ENCODE measurements around the gene FSD1.
"Not testable (repeated sequence)": the region's sequence is repeated elsewhere in the genome, so short reads cannot be mapped to it uniquely, and the experiment has no call there.

Gene FSD1

GRCh38 chr19:4279530-4280422, 24.6 kb upstream of the FSD1 start:
- Histone ChIP-seq H3K79me2 (ENCODE audit: control insufficient read depth, insufficient read depth, low read length, poor library complexity) (peaks cover 2% of the 10 kb centered on the region), H2BK12ac (ENCODE audit: low read length) (peak overlapping the region; percentile 15), H3K4me3 (ENCODE audit: low read depth, low read length) (peak overlapping the region; percentile 45), H3K9ac (ENCODE audit: low read length) (no peak overlapping the region), H4K91ac (ENCODE audit: low read depth, low read length) (peak overlapping the region; percentile 90), H3K27me3 (ENCODE audit: insufficient read depth, low read length) (peaks cover 8% of the 10 kb centered on the region), H3K4me1 (ENCODE audit: control insufficient read depth in 1 of 2, insufficient read depth in 2 of 2, low read length in 2 of 2) (peaks cover 11 to 13% of the 10 kb centered on the region in 2 experiments), H3K4me2 (ENCODE audit: low read length) (peak overlapping the region; percentile 97), H3K27ac (ENCODE audit: low read depth, low read length) (no peak overlapping the region), H2BK120ac (ENCODE audit: insufficient read depth, low read length, poor library complexity) (peak overlapping the region; percentile 63), H2AFZ (ENCODE audit: insufficient read depth, low read length, poor library complexity) (peak overlapping the region; percentile 48), H3K36me3 (ENCODE audit: control insufficient read depth in 1 of 2, insufficient read depth in 2 of 2, low read length in 2 of 2) (no peaks in the 10 kb centered on the region), H3K9me3 (ENCODE audit: insufficient read depth, low read depth, low read length) (no peaks in the 10 kb centered on the region), H2AK5ac (ENCODE audit: low read length) (peak overlapping the region; percentile 44), H3K14ac (ENCODE audit: low read length) (peak overlapping the region; percentile 82), H4K12ac (ENCODE audit: low read depth, low read length) (no peak overlapping the region), H3K79me1 (ENCODE audit: low read length) (peaks cover 10% of the 10 kb centered on the region), H3K18ac (ENCODE audit: low read length) (peak overlapping the region; percentile 22), H2BK5ac (ENCODE audit: low read depth, low read length, poor library complexity) (peak overlapping the region; percentile 47), H3K4ac (ENCODE audit: low read depth, low read length) (peak overlapping the region; percentile 78), H4K8ac (ENCODE audit: low read depth, low read length) (peak overlapping the region; percentile 84), H3K23ac (ENCODE audit: low read length) (no peak overlapping the region)
- no CpG with 5 or more reads among the region's 71 CpGs for WGBS (ENCODE audit: extremely low coverage, insufficient coverage, insufficient read length)
- DNase-seq, result no peak

GRCh38 chr19:4284176-4284958, 20.0 kb upstream of the FSD1 start:
- Histone ChIP-seq H4K91ac (ENCODE audit: low read depth, low read length) (no peak overlapping the region), H2BK5ac (ENCODE audit: low read depth, low read length, poor library complexity) (no peak overlapping the region), H2BK120ac (ENCODE audit: insufficient read depth, low read length, poor library complexity) (no peak overlapping the region), H4K8ac (ENCODE audit: low read depth, low read length) (no peak overlapping the region), H3K23ac (ENCODE audit: low read length) (no peak overlapping the region), H3K27ac (ENCODE audit: low read depth, low read length) (no peak overlapping the region), H2BK12ac (ENCODE audit: low read length) (no peak overlapping the region), H3K14ac (ENCODE audit: low read length) (no peak overlapping the region), H3K79me2 (ENCODE audit: control insufficient read depth, insufficient read depth, low read length, poor library complexity) (peaks cover under 1% of the 10 kb centered on the region), H3K9ac (ENCODE audit: low read length) (no peak overlapping the region), H3K18ac (ENCODE audit: low read length) (no peak overlapping the region), H3K4ac (ENCODE audit: low read depth, low read length) (no peak overlapping the region), H3K4me1 (ENCODE audit: control insufficient read depth in 1 of 2, insufficient read depth in 2 of 2, low read length in 2 of 2) (peaks cover 3 to 8% of the 10 kb centered on the region in 2 experiments), H3K27me3 (ENCODE audit: insufficient read depth, low read length) (peaks cover 6% of the 10 kb centered on the region), H4K12ac (ENCODE audit: low read depth, low read length) (no peak overlapping the region), H3K9me3 (ENCODE audit: insufficient read depth, low read depth, low read length) (no peaks in the 10 kb centered on the region), H3K36me3 (ENCODE audit: control insufficient read depth in 1 of 2, insufficient read depth in 2 of 2, low read length in 2 of 2) (no peaks in the 10 kb centered on the region), H2AK5ac (ENCODE audit: low read length) (no peak overlapping the region), H3K4me3 (ENCODE audit: low read depth, low read length) (no peak overlapping the region), H3K4me2 (ENCODE audit: low read length) (no peak overlapping the region), H3K79me1 (ENCODE audit: low read length) (peaks cover 5% of the 10 kb centered on the region), H2AFZ (ENCODE audit: insufficient read depth, low read length, poor library complexity) (no peak overlapping the region)
- peak in 1 of 2 donors; percentile 27 for DNase-seq
- no CpG with 5 or more reads among the region's 20 CpGs for WGBS (ENCODE audit: extremely low coverage, insufficient coverage, insufficient read length)

- Histone ChIP-seq H3K23ac (ENCODE audit: low read length) (no peak overlapping the region), H2AK5ac (ENCODE audit: low read length) (no peak overlapping the region), H3K27me3 (ENCODE audit: insufficient read depth, low read length) (peaks cover under 1% of the 10 kb centered on the region), H3K4me3 (ENCODE audit: low read depth, low read length) (no peak overlapping the region), H3K27ac (ENCODE audit: low read depth, low read length) (no peak overlapping the region), H4K8ac (ENCODE audit: low read depth, low read length) (no peak overlapping the region), H3K36me3 (ENCODE audit: control insufficient read depth in 1 of 2, insufficient read depth in 2 of 2, low read length in 2 of 2) (no peaks in the 10 kb centered on the region), H4K91ac (ENCODE audit: low read depth, low read length) (no peak overlapping the region), H2AFZ (ENCODE audit: insufficient read depth, low read length, poor library complexity) (no peak overlapping the region), H2BK12ac (ENCODE audit: low read length) (no peak overlapping the region), H3K79me1 (ENCODE audit: low read length) (peaks cover 2% of the 10 kb centered on the region), H4K12ac (ENCODE audit: low read depth, low read length) (no peak overlapping the region), H3K4me1 (ENCODE audit: control insufficient read depth in 1 of 2, insufficient read depth in 2 of 2, low read length in 2 of 2) (peaks cover 0 to 3% of the 10 kb centered on the region in 2 experiments), H3K9ac (ENCODE audit: low read length) (no peak overlapping the region), H2BK120ac (ENCODE audit: insufficient read depth, low read length, poor library complexity) (no peak overlapping the region), H3K18ac (ENCODE audit: low read length) (no peak overlapping the region), H3K4me2 (ENCODE audit: low read length) (no peak overlapping the region), H2BK5ac (ENCODE audit: low read depth, low read length, poor library complexity) (no peak overlapping the region), H3K14ac (ENCODE audit: low read length) (no peak overlapping the region), H3K79me2 (ENCODE audit: control insufficient read depth, insufficient read depth, low read length, poor library complexity) (no peaks in the 10 kb centered on the region), H3K4ac (ENCODE audit: low read depth, low read length) (no peak overlapping the region), H3K9me3 (ENCODE audit: insufficient read depth, low read depth, low read length) (no peaks in the 10 kb centered on the region)
- WGBS (ENCODE audit: extremely low coverage, insufficient coverage, insufficient read length), result no CpG with 5 or more reads among the region's 6 CpGs
- no peak for DNase-seq
Measured at GRCh38 chr19:4284974-4285373, 19.4 kb upstream of the FSD1 start.

- H3K23ac ChIP-seq (ENCODE audit: low read length); H3K9me3 ChIP-seq (ENCODE audit: insufficient read depth, low read depth, low read length); H3K4ac ChIP-seq (ENCODE audit: low read depth, low read length); H2AFZ ChIP-seq (ENCODE audit: insufficient read depth, low read length, poor library complexity); H2AK5ac ChIP-seq (ENCODE audit: low read length); H3K14ac ChIP-seq (ENCODE audit: low read length); H3K36me3 ChIP-seq (ENCODE audit: control insufficient read depth in 1 of 2, insufficient read depth in 2 of 2, low read length in 2 of 2); H4K12ac ChIP-seq (ENCODE audit: low read depth, low read length); H2BK12ac ChIP-seq (ENCODE audit: low read length); H3K4me1 ChIP-seq (ENCODE audit: control insufficient read depth in 1 of 2, insufficient read depth in 2 of 2, low read length in 2 of 2); H2BK120ac ChIP-seq (ENCODE audit: insufficient read depth, low read length, poor library complexity); H3K18ac ChIP-seq (ENCODE audit: low read length); H3K9ac ChIP-seq (ENCODE audit: low read length); DNase-seq; H4K8ac ChIP-seq (ENCODE audit: low read depth, low read length); H3K79me2 ChIP-seq (ENCODE audit: control insufficient read depth, insufficient read depth, low read length, poor library complexity); H4K91ac ChIP-seq (ENCODE audit: low read depth, low read length); H3K27me3 ChIP-seq (ENCODE audit: insufficient read depth, low read length); H2BK5ac ChIP-seq (ENCODE audit: low read depth, low read length, poor library complexity); H3K4me3 ChIP-seq (ENCODE audit: low read depth, low read length); H3K27ac ChIP-seq (ENCODE audit: low read depth, low read length); H3K79me1 ChIP-seq (ENCODE audit: low read length); H3K4me2 ChIP-seq (ENCODE audit: low read length): not testable (repeated sequence)
- WGBS (ENCODE audit: extremely low coverage, insufficient coverage, insufficient read length), result no CpG with 5 or more reads among the region's 4 CpGs
Measured at GRCh38 chr19:4286141-4286540, 18.3 kb upstream of the FSD1 start.

All from trophoblast cell (in vitro differentiated cells and primary cell).